HEK293 (cell line): ENCODE data around the gene ANGPTL2.

ENCODE experiments used
- CTCF ChIA-PET: fragments of 350-600 bp; formaldehyde crosslinking; extraction: SDS; loops from one replicate; lab custom pipeline; 2021; ENCODE audit warnings: antibody characterized with exemption; lab: Yijun Ruan, JAX
- POLR2A ChIA-PET: fragments of 300-600 bp; formaldehyde crosslinking; extraction: SDS; loops from one replicate; lab custom pipeline; 2020; ENCODE audit warnings: antibody characterized with exemption, inconsistent platforms; lab: Yijun Ruan, JAX
- H3K27ac ChIP-seq: fragments of 200-500 bp; sonication (Bioruptor generic); 2 replicates; pipeline ENCODE4 v1.5.1; 2014; ENCODE audit warnings: low read depth, low read length, control low read depth, inconsistent platforms; ENCODE audit errors: extremely low read depth
- H3K36me3 ChIP-seq, 2 experiments: fragments of 200-500 bp in 1 of 2; sonication (Bioruptor generic) in 1 of 2; 1 replicate in 1 of 2; 2 replicates in 1 of 2; pipeline ENCODE4 v1.5.1; 2014 to 2017; ENCODE audit warnings: inconsistent platforms in 2 of 2, low read length in 2 of 2; ENCODE audit not compliant: control insufficient read depth in 2 of 2, insufficient read depth in 1 of 2
- H3K4me1 ChIP-seq: fragments of 200-500 bp; sonication (Bioruptor generic); 2 replicates; pipeline ENCODE4 v1.5.1; 2014; ENCODE audit warnings: mild to moderate bottlenecking, low read length, inconsistent platforms; ENCODE audit not compliant: control insufficient read depth, insufficient read depth
- H3K4me3 ChIP-seq: 2 replicates; pipeline ENCODE4 v1.5.1; 2011; ENCODE audit warnings: low read depth, mild to moderate bottlenecking, control low read depth, low read length, moderate library complexity
- H3K9me3 ChIP-seq: fragments of 200-500 bp; sonication (Bioruptor generic); 2 replicates; pipeline ENCODE4 v1.5.1; 2014; ENCODE audit warnings: low read depth, low read length, inconsistent platforms; ENCODE audit not compliant: control insufficient read depth, insufficient read depth
- CTCF ChIP-seq: fragments of 450-650 bp; formaldehyde crosslinking; IDR thresholded peaks from 2 replicates; pipeline ENCODE4 v1.5.1; 2016; ENCODE audit warnings: missing biosample characterization, missing genetic modification characterization
- KLF16 ChIP-seq: fragments of 450-650 bp; formaldehyde crosslinking; IDR thresholded peaks from 2 replicates; pipeline ENCODE4 v1.5.1; 2017; ENCODE audit warnings: missing biosample characterization, missing genetic modification characterization
- MEIS1 ChIP-seq: sonication (generic); formaldehyde crosslinking; IDR thresholded peaks from 2 replicates; pipeline ENCODE4 v1.8.1; 2022; ENCODE audit warnings: missing genetic modification reagents, mild to moderate bottlenecking, borderline replicate concordance
- MZF1 ChIP-seq: fragments of 450-650 bp; formaldehyde crosslinking; IDR thresholded peaks from 2 replicates; pipeline ENCODE4 v1.5.1; 2017; ENCODE audit warnings: missing biosample characterization, missing genetic modification characterization, borderline replicate concordance
- PRDM2 ChIP-seq: fragments of 450-650 bp; formaldehyde crosslinking; IDR thresholded peaks from 2 replicates; pipeline ENCODE4 v1.5.1; 2016; ENCODE audit warnings: missing biosample characterization, missing genetic modification characterization, borderline replicate concordance
- WT1 ChIP-seq: fragments of 450-650 bp; formaldehyde crosslinking; IDR thresholded peaks from 2 replicates; pipeline ENCODE4 v1.5.1; 2016; ENCODE audit warnings: missing biosample characterization, missing genetic modification characterization
- ZEB2 ChIP-seq: fragments of 450-650 bp; formaldehyde crosslinking; IDR thresholded peaks from 2 replicates; pipeline ENCODE4 v1.5.1; 2016; ENCODE audit warnings: missing biosample characterization, missing genetic modification characterization
- ZNF18 ChIP-seq: fragments of 450-650 bp; formaldehyde crosslinking; IDR thresholded peaks from 2 replicates; pipeline ENCODE4 v1.5.1; 2016; ENCODE audit warnings: missing biosample characterization, missing genetic modification characterization
- ZNF19 ChIP-seq: fragments of 450-650 bp; formaldehyde crosslinking; IDR thresholded peaks from 2 replicates; pipeline ENCODE4; 2016; ENCODE audit warnings: missing biosample characterization, missing genetic modification characterization, low read depth
- ZNF23 ChIP-seq: fragments of 450-650 bp; formaldehyde crosslinking; IDR thresholded peaks from 2 replicates; pipeline ENCODE4 v1.5.1; 2016; ENCODE audit warnings: missing biosample characterization, missing genetic modification characterization, borderline replicate concordance
- ZNF239 ChIP-seq: fragments of 450-650 bp; formaldehyde crosslinking; IDR thresholded peaks from 2 replicates; pipeline ENCODE4 v1.5.1; 2016; ENCODE audit warnings: missing biosample characterization, missing genetic modification characterization
- ZNF292 ChIP-seq: fragments of 450-650 bp; formaldehyde crosslinking; IDR thresholded peaks from 2 replicates; pipeline ENCODE4 v1.5.1; 2016; ENCODE audit warnings: low read depth, missing biosample characterization, missing genetic modification characterization, borderline replicate concordance
- ZNF416 ChIP-seq: fragments of 450-650 bp; formaldehyde crosslinking; IDR thresholded peaks from 2 replicates; pipeline ENCODE4 v1.5.1; 2016; ENCODE audit warnings: missing biosample characterization, missing genetic modification characterization
- ZNF423 ChIP-seq: fragments of 450-650 bp; formaldehyde crosslinking; IDR thresholded peaks from 2 replicates; pipeline ENCODE4 v1.5.1; 2016; ENCODE audit warnings: missing biosample characterization, missing genetic modification characterization
- ZNF473 ChIP-seq: fragments of 450-650 bp; formaldehyde crosslinking; IDR thresholded peaks from 2 replicates; pipeline ENCODE4 v1.5.1; 2017; ENCODE audit warnings: missing biosample characterization, missing genetic modification characterization
- ZNF501 ChIP-seq: fragments of 450-650 bp; formaldehyde crosslinking; IDR thresholded peaks from 2 replicates; pipeline ENCODE4 v1.5.1; 2016; ENCODE audit warnings: missing biosample characterization, missing genetic modification characterization
- ZNF544 ChIP-seq: fragments of 450-650 bp; formaldehyde crosslinking; IDR thresholded peaks from 2 replicates; pipeline ENCODE4 v1.5.0; 2017; ENCODE audit warnings: missing biosample characterization, missing genetic modification characterization
- ZNF629 ChIP-seq: fragments of 450-650 bp; formaldehyde crosslinking; IDR thresholded peaks from 2 replicates; pipeline ENCODE4 v1.5.1; 2017; ENCODE audit warnings: missing biosample characterization, missing genetic modification characterization
- ZNF692 ChIP-seq: fragments of 450-650 bp; formaldehyde crosslinking; IDR thresholded peaks from 2 replicates; pipeline ENCODE4 v1.5.1; 2016; ENCODE audit warnings: missing biosample characterization, missing genetic modification characterization
- ZNF707 ChIP-seq: fragments of 450-650 bp; formaldehyde crosslinking; IDR thresholded peaks from 2 replicates; pipeline ENCODE4 v1.5.1; 2016; ENCODE audit warnings: missing biosample characterization, missing genetic modification characterization
- ZNF768 ChIP-seq: fragments of 450-650 bp; formaldehyde crosslinking; IDR thresholded peaks from 2 replicates; pipeline ENCODE4 v1.5.1; 2018; ENCODE audit warnings: missing biosample characterization, mild to moderate bottlenecking, missing genetic modification characterization
- ZNF843 ChIP-seq: fragments of 450-650 bp; formaldehyde crosslinking; IDR thresholded peaks from 2 replicates; pipeline ENCODE4 v1.5.1; 2016; ENCODE audit warnings: missing biosample characterization, missing genetic modification characterization
- ZSCAN4 ChIP-seq: fragments of 450-650 bp; formaldehyde crosslinking; IDR thresholded peaks from 2 replicates; pipeline ENCODE4 v1.5.1; 2017; ENCODE audit warnings: missing biosample characterization, missing genetic modification characterization

ANGPTL2 gene

GRCh38 chr9:127162864-127163365, 40.5 kb upstream of the ANGPTL2 start:
- H3K4me1 ChIP-seq: no peaks in the 10 kb centered on the region
- ChIA-PET POLR2A (no interaction called here), CTCF (interaction anchor here (0.6 to 0.9 kb wide), 3 partner anchors 12 to 51 kb away, joined by 3 to 4 read pairs (median 4); no protein-coding TSS in a partner anchor)
- no peak overlapping the region for H3K4me3 ChIP-seq
- no peak overlapping the region for H3K27ac ChIP-seq
- H3K36me3 ChIP-seq: no peaks in the 10 kb centered on the region
- no peak for TF ChIP-seq ZNF843 (tag by site-specific recombination)
- TF ChIP-seq ZSCAN4 (tag by site-specific recombination): no peak
- TF ChIP-seq ZNF416 (tag by site-specific recombination): no peak
- TF ChIP-seq ZNF692: no peak
- no peak for TF ChIP-seq ZNF292 (tag by site-specific recombination)
- TF ChIP-seq ZNF473: no peak
- no peak for TF ChIP-seq MZF1 (tag by site-specific recombination)
- no peak for TF ChIP-seq ZNF23 (tag by site-specific recombination)
- TF ChIP-seq ZNF501 (tag by site-specific recombination): no peak
- no peak for TF ChIP-seq ZNF544 (tag by site-specific recombination)
- TF ChIP-seq ZNF423 (tag by site-specific recombination): no peak
- no peak for TF ChIP-seq ZNF707 (tag by site-specific recombination)
- no peak for TF ChIP-seq ZNF19 (tag by site-specific recombination)
- no peak for TF ChIP-seq ZNF239 (tag by site-specific recombination)
- no peak for TF ChIP-seq ZEB2
- TF ChIP-seq PRDM2 (tag by site-specific recombination): no peak
- no peaks in the 10 kb centered on the region for H3K9me3 ChIP-seq

- H3K4me1 ChIP-seq: no peaks in the 10 kb centered on the region
- no peak overlapping the region for H3K27ac ChIP-seq
- ChIA-PET CTCF (interaction anchor here (0.7 kb wide), 1 partner anchor 12 kb away, joined by 3 read pairs; no protein-coding TSS in a partner anchor), POLR2A (no interaction called here)
- H3K9me3 ChIP-seq: no peaks in the 10 kb centered on the region
- no peak overlapping the region for H3K4me3 ChIP-seq
- no peaks in the 10 kb centered on the region for H3K36me3 ChIP-seq
- no peak for TF ChIP-seq WT1 (tag by site-specific recombination)
- TF ChIP-seq KLF16: no peak
- TF ChIP-seq ZNF768 (tag by site-specific recombination): no peak
- TF ChIP-seq ZNF416 (tag by site-specific recombination): no peak
- TF ChIP-seq ZNF18 (tag by site-specific recombination): no peak
- no peak for TF ChIP-seq ZNF629 (tag by site-specific recombination)
- no peak for TF ChIP-seq CTCF
- TF ChIP-seq MEIS1 (CRISPR knock-in tag): no peak
These were observed 39.8 kb upstream of the ANGPTL2 start for GRCh38 chr9:127162046-127162863.
